HCT116 (cell line): ENCODE measurements around the gene SGSH. TPM values are rescaled to one million over a fixed set of nuclear protein-coding genes. Genes with fewer than 3 reads are reported as not detected.

Experiments used
- ATAC-seq: fragments of 200-7000 bp; cut with Tn5 transposase; 2 replicates; pipeline ENCODE4 v1.9.1; 2020; ENCODE audit warnings: mild to moderate bottlenecking, moderate library complexity
- BruUV-seq: library from RNA; stranded (reverse); fragments of 400-500 nt; replicated peaks from 2 replicates; lab custom pipeline; 2021; lab: Mats Ljungman, UMichigan
- CTCF ChIA-PET: fragments of 300-600 bp; sonication (Branson Sonifier 250); formaldehyde crosslinking; loops from one replicate; lab custom pipeline; 2021; ENCODE audit warnings: antibody characterized with exemption; lab: Charles Lee
- POLR2A ChIA-PET: fragments of 300-600, 350-600 bp; sonication (Branson Sonifier 250); formaldehyde crosslinking; loops from one replicate; lab custom pipeline; 2021; ENCODE audit warnings: antibody characterized with exemption; lab: Charles Lee
- RAD21 ChIA-PET, 2 experiments: fragments of 300-600 bp; sonication (Branson Sonifier 250); formaldehyde crosslinking; loops; one replicate each; lab custom pipeline; 2023; ENCODE audit warnings: low total read pairs in 2 of 2; ENCODE audit not compliant: uncharacterized antibody in 2 of 2, unreplicated experiment in 2 of 2, low non-redundant PET in 1 of 2; lab: Charles Lee
- DNase-seq: peaks from one replicate; pipeline ENCODE4 v3.0.0-alpha.2; 2010; ENCODE audit warnings: low read depth, low spot score
- H2AFZ ChIP-seq: fragments of 200-600 bp; shearing (Covaris generic), sonication (generic); 2 replicates; pipeline ENCODE4 v1.6.1; 2017; ENCODE audit warnings: low read depth, mixed run types, mixed read lengths, antibody characterized with exemption, low read length; ENCODE audit not compliant: poor library complexity, severe bottlenecking
- H3K27ac ChIP-seq: 2 replicates; pipeline ENCODE4 v1.5.1; 2012; ENCODE audit warnings: low read depth, low read length
- H3K27me3 ChIP-seq: fragments of 200-600 bp; sonication (generic); 2 replicates; pipeline ENCODE4 v1.6.1; 2016; ENCODE audit warnings: mixed run types, low read length, mixed read lengths; ENCODE audit not compliant: insufficient read depth
- H3K36me3 ChIP-seq, 2 experiments: fragments of 200-500 bp in 1 of 2; fragments of 200-600 bp in 1 of 2; sonication (Bioruptor generic) in 1 of 2; sonication (generic) in 1 of 2; 2 replicates each; pipeline versions ENCODE4 v1.5.1 to v1.6.1; 2014 to 2016; ENCODE audit warnings: low read length in 2 of 2, inconsistent platforms in 1 of 2, mixed read lengths in 1 of 2, mixed run types in 1 of 2; ENCODE audit not compliant: insufficient read depth in 2 of 2, control insufficient read depth in 1 of 2
- H3K4me1 ChIP-seq, 2 experiments: fragments of 200-600 bp in 1 of 2; sonication (generic) in 1 of 2; 2 replicates each; pipeline versions ENCODE4 v1.5.1 to v1.6.1; 2012 to 2017; ENCODE audit warnings: low read length in 2 of 2, inconsistent platforms in 1 of 2, mild to moderate bottlenecking in 1 of 2, mixed read lengths in 1 of 2, mixed run types in 1 of 2, moderate library complexity in 1 of 2; ENCODE audit not compliant: insufficient read depth in 2 of 2, control insufficient read depth in 1 of 2
- H3K4me2 ChIP-seq: fragments of 200-600 bp; sonication (generic); 2 replicates; pipeline ENCODE4 v1.6.1; 2017; ENCODE audit warnings: mixed run types, low read length, mixed read lengths
- H3K4me3 ChIP-seq, 2 experiments: fragments of 200-600 bp in 1 of 2; sonication (generic) in 1 of 2; replicated peaks in 1 of 2; 2 replicates each; pipeline ENCODE4 v1.5.1; 2011 to 2016; ENCODE audit warnings: low read length in 2 of 2, control low read depth in 1 of 2, low read depth in 1 of 2, mild to moderate bottlenecking in 1 of 2, mixed read lengths in 1 of 2, mixed run types in 1 of 2
- H3K79me2 ChIP-seq: fragments of 200-600 bp; sonication (generic); 2 replicates; pipeline ENCODE4 v1.6.1; 2017; ENCODE audit warnings: mild to moderate bottlenecking, mixed run types, low read length, moderate library complexity, mixed read lengths; ENCODE audit not compliant: insufficient read depth
- H3K9ac ChIP-seq: fragments of 200-600 bp; sonication (generic); 2 replicates; pipeline ENCODE4 v1.6.1; 2016; ENCODE audit warnings: low read length, mixed read lengths
- H3K9me2 ChIP-seq: fragments of 200-600 bp; sonication (generic), shearing (Covaris generic); 2 replicates; pipeline ENCODE4 v1.6.1; 2017; ENCODE audit warnings: mixed run types, mild to moderate bottlenecking, moderate library complexity; ENCODE audit not compliant: insufficient read depth
- H3K9me3 ChIP-seq, 2 experiments: fragments of 200-500 bp in 1 of 2; fragments of 200-600 bp in 1 of 2; sonication (Bioruptor generic) in 1 of 2; sonication (generic) in 1 of 2; 2 replicates each; pipeline ENCODE4 v1.6.1; 2014 to 2017; ENCODE audit warnings: low read length in 2 of 2, mixed read lengths in 2 of 2, inconsistent platforms in 1 of 2, low read depth in 1 of 2, mild to moderate bottlenecking in 1 of 2, mixed run types in 1 of 2, moderate library complexity in 1 of 2; ENCODE audit not compliant: control insufficient read depth in 1 of 2, insufficient read depth in 1 of 2
- H4K20me1 ChIP-seq: fragments of 200-600 bp; sonication (generic), shearing (Covaris generic); 2 replicates; pipeline ENCODE4 v1.6.1; 2017; ENCODE audit warnings: mixed run types, mild to moderate bottlenecking, moderate library complexity; ENCODE audit not compliant: insufficient read depth
- CBX3 ChIP-seq: IDR thresholded peaks from 2 replicates; pipeline ENCODE4 v1.6.1; 2012; ENCODE audit warnings: low read depth
- EZH2 ChIP-seq: fragments of 200-600 bp; sonication (generic); IDR thresholded peaks from 2 replicates; pipeline ENCODE4 v1.6.1; 2017; ENCODE audit warnings: antibody characterized with exemption, mixed run types
- EZH2phosphoT487 ChIP-seq: fragments of 200-600 bp; IDR thresholded peaks from 2 replicates; pipeline ENCODE4 v1.6.1; 2018; ENCODE audit warnings: antibody characterized with exemption, borderline replicate concordance
- POLR2AphosphoS5 ChIP-seq: IDR thresholded peaks from 2 replicates; pipeline ENCODE4 v1.6.1; 2011; ENCODE audit warnings: mild to moderate bottlenecking, low read depth, low read length, moderate library complexity
- SIN3A ChIP-seq: IDR thresholded peaks from 2 replicates; pipeline ENCODE4 v1.6.1; 2012; ENCODE audit warnings: low read depth
- TCF7L2 ChIP-seq: IDR thresholded peaks from 2 replicates; pipeline ENCODE4 v1.7.0; 2011; ENCODE audit warnings: borderline replicate concordance, inconsistent platforms; ENCODE audit not compliant: insufficient read depth, insufficient read length; ENCODE audit errors: extremely low read depth
- ZFX ChIP-seq: fragments of 450-650 bp; IDR thresholded peaks from 2 replicates; pipeline ENCODE4 v1.6.1; 2017
- intact Hi-C: fragments of 100-400 bp; cut with micrococcal nuclease; formaldehyde crosslinking; loops from 2 replicates; pipeline ENCODE4 v1.10.0; 2022
- total RNA-seq: library from RNA; stranded (reverse); gene quantifications from one replicate; pipeline ENCODE4 v1.2.1, GENCODE V29; 2021; ENCODE audit not compliant: unreplicated experiment
- TF ChIP-seq, protein P1 (sequence below): IDR thresholded peaks from 2 replicates; pipeline ENCODE4 v1.6.1; 2012
- TF ChIP-seq, protein P2 (sequence below): IDR thresholded peaks from 2 replicates; pipeline ENCODE4 v1.6.1; 2012; ENCODE audit warnings: low read depth
- TF ChIP-seq, protein P3 (sequence below): IDR thresholded peaks from 2 replicates; pipeline ENCODE4 v1.6.1; 2011; ENCODE audit warnings: mild to moderate bottlenecking, low read length, moderate library complexity; ENCODE audit not compliant: insufficient replicate concordance; ENCODE audit errors: extremely low read depth

The SGSH gene
- total RNA-seq, 1 experiment from 2014 or later, result 34.4 TPM

GRCh38 chr17:80181431-80181830 lies 38.7 kb downstream of the SGSH start:
- intact Hi-C loops, result no loop called here
- Histone ChIP-seq H3K4me3 (no peak overlapping the region), H3K9me2 (no peaks in the 10 kb centered on the region), H3K9ac (no peak overlapping the region), H3K79me2 (no peaks in the 10 kb centered on the region), H3K4me2 (no peak overlapping the region), H3K36me3 (no peaks in the 10 kb centered on the region), H3K4me1 (no peaks in the 10 kb centered on the region), H2AFZ (no peak overlapping the region), H3K27me3 (no peaks in the 10 kb centered on the region), H3K27ac (no peak overlapping the region), H4K20me1 (no peaks in the 10 kb centered on the region), H3K9me3 (no peaks in the 10 kb centered on the region)
- DNase-seq (no peak), ATAC-seq (no peak)
- BruUV-seq, result no TSS peak
- RAD21 ChIA-PET, result no interaction called here
- CTCF ChIA-PET, result no interaction called here
- POLR2A ChIA-PET, result no interaction called here
- TF ChIP-seq ZFX (no peak), EZH2phosphoT487 (no peak), CBX3 (no peak), POLR2AphosphoS5 (no peak), TCF7L2 (no peak), SIN3A (no peak), EZH2 (no peak)
- TF ChIP-seq, protein P1, sequence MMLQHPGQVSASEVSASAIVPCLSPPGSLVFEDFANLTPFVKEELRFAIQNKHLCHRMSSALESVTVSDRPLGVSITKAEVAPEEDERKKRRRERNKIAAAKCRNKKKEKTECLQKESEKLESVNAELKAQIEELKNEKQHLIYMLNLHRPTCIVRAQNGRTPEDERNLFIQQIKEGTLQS, result no peak
- TF ChIP-seq, protein P2, sequence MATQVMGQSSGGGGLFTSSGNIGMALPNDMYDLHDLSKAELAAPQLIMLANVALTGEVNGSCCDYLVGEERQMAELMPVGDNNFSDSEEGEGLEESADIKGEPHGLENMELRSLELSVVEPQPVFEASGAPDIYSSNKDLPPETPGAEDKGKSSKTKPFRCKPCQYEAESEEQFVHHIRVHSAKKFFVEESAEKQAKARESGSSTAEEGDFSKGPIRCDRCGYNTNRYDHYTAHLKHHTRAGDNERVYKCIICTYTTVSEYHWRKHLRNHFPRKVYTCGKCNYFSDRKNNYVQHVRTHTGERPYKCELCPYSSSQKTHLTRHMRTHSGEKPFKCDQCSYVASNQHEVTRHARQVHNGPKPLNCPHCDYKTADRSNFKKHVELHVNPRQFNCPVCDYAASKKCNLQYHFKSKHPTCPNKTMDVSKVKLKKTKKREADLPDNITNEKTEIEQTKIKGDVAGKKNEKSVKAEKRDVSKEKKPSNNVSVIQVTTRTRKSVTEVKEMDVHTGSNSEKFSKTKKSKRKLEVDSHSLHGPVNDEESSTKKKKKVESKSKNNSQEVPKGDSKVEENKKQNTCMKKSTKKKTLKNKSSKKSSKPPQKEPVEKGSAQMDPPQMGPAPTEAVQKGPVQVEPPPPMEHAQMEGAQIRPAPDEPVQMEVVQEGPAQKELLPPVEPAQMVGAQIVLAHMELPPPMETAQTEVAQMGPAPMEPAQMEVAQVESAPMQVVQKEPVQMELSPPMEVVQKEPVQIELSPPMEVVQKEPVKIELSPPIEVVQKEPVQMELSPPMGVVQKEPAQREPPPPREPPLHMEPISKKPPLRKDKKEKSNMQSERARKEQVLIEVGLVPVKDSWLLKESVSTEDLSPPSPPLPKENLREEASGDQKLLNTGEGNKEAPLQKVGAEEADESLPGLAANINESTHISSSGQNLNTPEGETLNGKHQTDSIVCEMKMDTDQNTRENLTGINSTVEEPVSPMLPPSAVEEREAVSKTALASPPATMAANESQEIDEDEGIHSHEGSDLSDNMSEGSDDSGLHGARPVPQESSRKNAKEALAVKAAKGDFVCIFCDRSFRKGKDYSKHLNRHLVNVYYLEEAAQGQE, result no peak
- TF ChIP-seq, protein P3, sequence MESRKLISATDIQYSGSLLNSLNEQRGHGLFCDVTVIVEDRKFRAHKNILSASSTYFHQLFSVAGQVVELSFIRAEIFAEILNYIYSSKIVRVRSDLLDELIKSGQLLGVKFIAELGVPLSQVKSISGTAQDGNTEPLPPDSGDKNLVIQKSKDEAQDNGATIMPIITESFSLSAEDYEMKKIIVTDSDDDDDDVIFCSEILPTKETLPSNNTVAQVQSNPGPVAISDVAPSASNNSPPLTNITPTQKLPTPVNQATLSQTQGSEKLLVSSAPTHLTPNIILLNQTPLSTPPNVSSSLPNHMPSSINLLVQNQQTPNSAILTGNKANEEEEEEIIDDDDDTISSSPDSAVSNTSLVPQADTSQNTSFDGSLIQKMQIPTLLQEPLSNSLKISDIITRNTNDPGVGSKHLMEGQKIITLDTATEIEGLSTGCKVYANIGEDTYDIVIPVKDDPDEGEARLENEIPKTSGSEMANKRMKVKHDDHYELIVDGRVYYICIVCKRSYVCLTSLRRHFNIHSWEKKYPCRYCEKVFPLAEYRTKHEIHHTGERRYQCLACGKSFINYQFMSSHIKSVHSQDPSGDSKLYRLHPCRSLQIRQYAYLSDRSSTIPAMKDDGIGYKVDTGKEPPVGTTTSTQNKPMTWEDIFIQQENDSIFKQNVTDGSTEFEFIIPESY, result no peak
